Activated naive CD4-positive, alpha-beta T cell treated with anti-CD3 and anti-CD28 coated beads, Interleukin-2, amount 10 ng/mL, durations not matched to agents 5 hours and 36 hours (primary cell): ENCODE data around the gene GCLM. TPM values are rescaled to one million over a fixed set of nuclear protein-coding genes. Genes with fewer than 3 reads are reported as not detected.

Source experiments
- microRNA-seq: library from miRNA; unstranded; fragments of <30 nt; microRNA quantifications from one replicate; pipeline ENCODE4 v1.2.0, GENCODE V29; 2022; ENCODE audit warnings: borderline microRNAs expressed, borderline replicate concordance
- total RNA-seq, 2 experiments: library from RNA; stranded (reverse); gene quantifications; one replicate each; pipeline ENCODE4 v1.2.3, GENCODE V29; 2021

GCLM gene
- total RNA-seq, result 10 to 100 TPM; 17.0 to 18.2 TPM

GRCh38 chr1:93909146-93910050 lies at the start of gene GCLM:
Gene GCLM (minus strand): TSS chr1:93909430. CDS start chr1:93909163, 267 bp downstream.

GRCh38 chr1:93878889-93879586 lies 30.2 kb downstream of the GCLM start, which contains the start of gene DNTTIP2:
Gene DNTTIP2 (minus strand): TSS chr1:93879206. CDS start chr1:93879148, 58 bp downstream.

Small RNAs within 50 kb of the gene (microRNA-seq; reads per million reads assigned to microRNA genes)
- 18.8 reads per million, percentile 52 among the genes with 10 or more reads in this experiment for gene MIR760

Other genes with a start within 250 kb of the GCLM start
- gene BCAR3, start 227.6 kb downstream of the GCLM start, total RNA-seq, result 1 to 10 TPM in 1 of 2 experiments, under 1 TPM in 1; 0.70 to 1.5 TPM
- gene DNTTIP2, start 30.2 kb downstream of the GCLM start, total RNA-seq, result 10 to 100 TPM; 52.6 to 58.5 TPM
- not detected for gene ABCA4, start 211.7 kb upstream of the GCLM start, total RNA-seq